Body of pancreas (tissue), 4 donors: ENCODE data around the gene ATF3. TPM values are rescaled to one million over a fixed set of nuclear protein-coding genes. Genes with fewer than 3 reads are reported as not detected.
A peak's percentile ranks its signal among the peaks of the same experiment; 100 is the strongest.

ENCODE experiments used
- ATAC-seq: fragments of 150-250 bp; one replicate; pipeline ENCODE4 v1.9.1; 2016
- DNase-seq, 4 donors: peaks; one replicate each; pipeline ENCODE4 v3.0.0-alpha.2; 2019
- H3K27ac ChIP-seq, 4 donors: fragments of 200-600 bp; sonication (generic); 1 replicate in 3 of 4; 2 replicates in 1 of 4; pipeline versions ENCODE4 v1.5.1 to v1.6.1; 2016 to 2019; ENCODE audit warnings: mild to moderate bottlenecking in 1 of 4, mixed read lengths in 1 of 4, moderate library complexity in 1 of 4
- H3K27me3 ChIP-seq, 2 donors: fragments of 200-600 bp; sonication (generic); one replicate each; pipeline ENCODE4 v1.6.0; 2016; ENCODE audit warnings: mild to moderate bottlenecking in 1 of 2
- H3K36me3 ChIP-seq, 2 donors: fragments of 200-600 bp; sonication (generic); replicated peaks in 1 of 2; 2 replicates each; pipeline ENCODE4 v1.5.1; 2016; ENCODE audit warnings: low read depth in 2 of 2; ENCODE audit not compliant: insufficient read depth in 1 of 2
- H3K4me1 ChIP-seq: fragments of 200-600 bp; sonication (generic); one replicate; pipeline ENCODE4 v1.6.0; 2016
- H3K4me3 ChIP-seq, 2 donors: fragments of 200-600 bp; sonication (generic); 1 replicate in 1 of 2; 2 replicates in 1 of 2; pipeline ENCODE4 v1.5.1; 2016 to 2019
- H3K9me3 ChIP-seq, 3 donors: fragments of 200-600 bp; sonication (generic); 1 replicate in 2 of 3; 2 replicates in 1 of 3; pipeline ENCODE4 v1.5.1; 2016
- CTCF ChIP-seq, 7 experiments: fragments of 450-650 bp in 4 of 7; fragments of 200-600 bp in 3 of 7; sonication (generic) in 3 of 7; IDR thresholded peaks; one replicate each; pipeline ENCODE4 v1.5.1; 2016 to 2019; ENCODE audit warnings: antibody characterized with exemption in 7 of 7
- POLR2A ChIP-seq, 3 donors: fragments of 450-650 bp; IDR thresholded peaks; one replicate each; pipeline ENCODE4 v1.6.1; 2016; ENCODE audit warnings: antibody characterized with exemption in 3 of 3, mild to moderate bottlenecking in 2 of 3
- WGBS, 2 donors: methylation state at CpG; one replicate each; pipeline ENCODE4 v1.1.5; 2017; 5-methylcytosine and 5-hydroxymethylcytosine counted together
- intact Hi-C: fragments of 100-400 bp; cut with DNase I; formaldehyde crosslinking; loops from one replicate; pipeline ENCODE4 v1.15.1; 2023
- total RNA-seq, 2 donors: library from RNA; depleted of rRNA; stranded (reverse); fragments of >200 nt; gene quantifications; one replicate each; pipeline ENCODE4 v1.1.0, GENCODE V29; 2016

ATF3 gene
- total RNA-seq, 2 donors from 2014 or later = 8.6 to 27.0 TPM

DNA sequence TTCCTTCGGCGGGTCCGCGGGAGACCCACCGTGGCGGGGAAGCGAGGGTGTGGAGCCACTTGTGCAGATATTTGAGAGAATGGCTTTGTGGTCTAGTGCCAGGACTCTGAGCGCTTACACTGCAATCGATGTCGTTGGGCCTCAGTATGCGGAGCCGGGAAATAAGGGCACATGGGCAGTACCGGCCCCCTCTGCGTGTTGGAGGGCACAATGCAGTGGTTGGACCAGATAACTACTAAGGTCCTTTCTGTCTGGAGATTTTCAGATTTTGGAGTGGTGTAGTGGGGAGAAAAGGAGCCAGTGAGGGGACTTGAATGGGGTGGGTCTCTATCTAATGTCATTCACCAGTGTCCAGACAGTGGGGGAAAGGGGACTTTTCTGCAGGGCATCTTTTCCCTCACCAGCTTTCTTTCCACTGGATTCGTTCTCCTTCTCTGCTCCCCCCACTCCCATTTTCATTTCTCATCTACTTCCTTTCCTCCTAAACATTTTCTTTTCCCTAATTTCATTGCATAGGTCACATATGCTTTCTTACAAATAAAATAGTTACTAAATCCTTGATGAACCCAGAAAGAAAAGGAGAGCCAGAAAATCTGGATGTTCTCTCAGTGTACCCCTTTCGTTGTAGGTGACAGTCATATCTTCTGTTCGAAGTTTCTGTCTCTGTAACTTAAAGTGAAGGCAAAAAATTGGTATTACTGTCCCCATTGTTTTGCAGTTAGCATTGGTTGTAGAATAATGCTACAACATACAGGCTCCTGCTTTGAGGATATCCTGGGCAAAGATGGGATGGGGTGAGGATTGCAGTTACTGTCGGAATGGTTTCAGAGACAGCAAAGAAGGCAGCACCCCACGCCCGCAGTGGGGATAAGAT, 1.4 kb downstream of the ATF3 start:
- no peaks in the 10 kb centered on the region for H3K36me3 ChIP-seq
- no peaks in the 10 kb centered on the region for H3K27me3 ChIP-seq
- intact Hi-C loops = no loop called here
- DNase-seq = peak in 2 of 4 donors; percentile 34 to 53
- ATAC-seq = no peak
- peak overlapping the region; percentile 98 to 99 (median 98) for H3K27ac ChIP-seq
- H3K4me3 ChIP-seq = peak overlapping the region; percentile 31 to 73
- H3K4me1 ChIP-seq = peaks cover 52% of the 10 kb centered on the region
- TF ChIP-seq POLR2A (IDR thresholded peaks at IDR 0.05) (peak in 1 of 3 donors; percentile 12), CTCF (IDR thresholded peaks at IDR 0.05) (no peak)
- WGBS, 2 donors = 24 to 35% methylated on average over 13 to 20 of the region's 20 CpGs
- no peaks in the 10 kb centered on the region for H3K9me3 ChIP-seq

GRCh38 chr1:212610575-212610967, 2.0 kb downstream of the ATF3 start:
- Histone ChIP-seq H3K4me3 (no peak overlapping the region), H3K9me3 (no peaks in the 10 kb centered on the region), H3K36me3 (no peaks in the 10 kb centered on the region), H3K27ac (no peak overlapping the region), H3K4me1 (peaks cover 52% of the 10 kb centered on the region), H3K27me3 (no peaks in the 10 kb centered on the region)
- TF ChIP-seq CTCF (IDR thresholded peaks at IDR 0.05) = no peak
- no peak for DNase-seq
- no peak for ATAC-seq
- intact Hi-C loops = no loop called here
- WGBS, 2 donors = 55 to 76% methylated on average over 5 of the region's 5 CpGs

DNA sequence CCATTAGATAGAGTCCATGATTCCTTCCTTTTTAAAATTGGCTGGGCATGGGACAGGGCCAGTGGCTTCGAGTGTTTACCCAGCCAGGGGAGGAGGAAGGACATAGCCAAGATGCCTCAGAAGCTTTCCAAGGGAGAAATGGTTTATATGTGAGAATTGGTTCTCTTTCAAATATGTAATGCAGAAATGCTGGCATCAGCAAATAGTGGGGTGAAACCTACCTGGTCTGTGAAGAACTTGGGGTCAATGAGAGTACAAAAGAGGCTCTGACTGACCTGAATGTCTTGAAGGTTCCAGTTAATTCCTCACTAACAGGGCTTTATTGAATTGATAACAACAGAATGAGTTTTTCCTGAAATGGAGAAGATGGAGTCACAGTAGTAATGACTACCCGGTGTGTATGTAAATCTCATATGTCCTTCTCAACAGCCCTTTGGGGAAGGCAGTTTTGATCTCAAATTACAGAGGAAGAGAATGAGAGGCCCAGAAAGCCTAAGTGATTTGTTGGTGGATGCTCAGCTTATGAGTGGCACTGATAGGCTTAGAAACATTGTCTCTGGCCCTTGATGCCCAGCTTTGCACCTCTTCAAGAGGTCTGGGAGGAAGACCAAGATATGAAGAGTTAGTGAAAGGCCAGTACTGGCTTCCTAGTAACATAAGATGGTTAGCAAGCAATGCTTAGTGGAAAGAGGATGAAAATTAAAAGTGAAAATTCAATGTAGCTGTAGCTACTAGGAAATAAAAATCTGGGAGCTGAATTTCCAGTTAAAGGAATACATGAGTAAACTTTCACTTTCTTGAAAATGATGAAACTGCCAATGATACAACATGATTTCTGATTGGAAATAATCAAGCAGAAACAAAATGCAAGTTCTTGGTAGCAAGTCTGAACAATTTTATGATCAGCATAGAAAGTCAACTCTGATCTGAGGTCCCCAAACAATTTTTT, 2.7 kb downstream of the ATF3 start:
- no peak for TF ChIP-seq CTCF (IDR thresholded peaks at IDR 0.05)
- no peak for TF ChIP-seq POLR2A (IDR thresholded peaks at IDR 0.05)
- Histone ChIP-seq H3K9me3 (no peaks in the 10 kb centered on the region), H3K4me3 (no peak overlapping the region), H3K4me1 (peaks cover 45% of the 10 kb centered on the region), H3K36me3 (no peaks in the 10 kb centered on the region), H3K27me3 (no peaks in the 10 kb centered on the region), H3K27ac (no peak overlapping the region)
- intact Hi-C loops = no loop called here
- no peak for ATAC-seq
- no peak for DNase-seq
- 91 to 100% methylated on average over 2 of the region's 2 CpGs for WGBS, 2 donors

DNA sequence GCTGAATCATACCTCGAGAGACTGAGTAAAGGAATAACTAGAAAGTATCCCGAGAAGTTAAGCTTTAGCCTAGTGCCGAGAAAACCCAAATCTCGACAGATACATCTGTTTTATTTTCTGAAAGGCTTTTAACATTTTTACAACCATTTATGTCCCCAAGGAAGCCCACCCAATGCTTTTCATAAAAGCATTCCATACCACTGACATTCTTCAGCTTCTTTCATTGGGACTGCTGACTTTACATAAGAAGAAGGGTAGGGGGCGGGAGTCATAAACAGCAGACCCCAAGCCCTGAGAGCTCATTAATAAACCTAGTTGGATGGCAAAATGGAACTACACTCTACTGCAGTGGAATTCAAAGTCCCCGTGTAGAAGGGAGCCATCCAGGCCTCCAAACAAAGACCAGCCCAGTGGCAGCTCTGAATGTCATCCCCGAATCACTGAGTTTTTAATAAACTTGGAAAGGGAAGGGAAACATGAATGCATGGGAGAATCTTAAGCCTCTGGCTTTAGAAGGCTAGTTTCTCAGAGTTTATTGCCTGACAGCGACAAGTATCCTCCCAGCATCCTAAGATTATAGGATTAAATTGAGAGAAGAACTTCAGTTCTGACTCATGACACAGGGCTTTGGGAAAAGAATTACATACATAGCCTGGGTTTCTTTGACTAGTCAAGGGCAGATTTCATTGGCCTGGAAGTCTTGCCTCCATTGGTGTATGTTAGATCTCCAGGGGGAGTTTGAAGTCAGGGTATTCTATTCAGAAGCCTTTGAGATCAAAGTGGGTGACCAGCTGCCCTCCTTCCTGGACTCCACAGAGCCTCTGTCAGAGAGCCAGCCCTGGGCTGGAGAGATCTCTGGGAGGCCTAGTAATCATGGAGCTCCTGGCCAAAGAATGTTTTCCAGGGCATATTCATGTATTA, 3.7 kb downstream of the ATF3 start:
- no peaks in the 10 kb centered on the region for H3K27me3 ChIP-seq
- WGBS, 2 donors = 89 to 95% methylated on average over 8 of the region's 8 CpGs
- H3K4me3 ChIP-seq = no peak overlapping the region
- H3K36me3 ChIP-seq = peaks cover 0 to 7% of the 10 kb centered on the region in 2 donors
- intact Hi-C loops = no loop called here
- TF ChIP-seq CTCF (IDR thresholded peaks at IDR 0.05) (no peak), POLR2A (IDR thresholded peaks at IDR 0.05) (no peak)
- no peaks in the 10 kb centered on the region for H3K9me3 ChIP-seq
- H3K27ac ChIP-seq = no peak overlapping the region
- DNase-seq = no peak
- no peak for ATAC-seq
- peaks cover 34% of the 10 kb centered on the region for H3K4me1 ChIP-seq
